Hippocampal formation (tissue), 2 donors: Measurements from ENCODE around the gene WDR76.
A peak's percentile ranks its signal among the peaks of the same experiment; 100 is the strongest.
"Not testable (repeated sequence)": the region's sequence is repeated elsewhere in the genome, so short reads cannot be mapped to it uniquely, and the experiment has no call there.

ENCODE experiments used
- DNase-seq, 2 donors: peaks; one replicate each; lab custom pipeline; 2025; lab: John Stamatoyannopoulos, UW

The WDR76 gene

GRCh38 chr15:43826508-43827341, at the start of gene WDR76:
Gene WDR76 (plus strand): TSS chr15:43827002. CDS start chr15:43827033, 31 bp downstream.
- DNase-seq = peak; percentile 9 to 12

GRCh38 chr15:43777267-43777914, 49.4 kb upstream of the WDR76 start:
- DNase-seq = peak in 1 of 2 donors; percentile 46

GRCh38 chr15:43779016-43779415, 47.8 kb upstream of the WDR76 start:
- no peak for DNase-seq

- DNase-seq = no peak
These were observed 37.4 kb upstream of the WDR76 start for GRCh38 chr15:43789409-43789808.

GRCh38 chr15:43791993-43792760, 34.6 kb upstream of the WDR76 start, which contains the start of gene SERF2:
Gene SERF2 (plus strand): TSS chr15:43792320. CDS start chr15:43792377, 57 bp downstream.
- peak; percentile 99 to 100 for DNase-seq

- no peak for DNase-seq
These were observed 33.9 kb upstream of the WDR76 start for GRCh38 chr15:43792761-43793476.

- no peak for DNase-seq
These were observed 33.2 kb upstream of the WDR76 start for GRCh38 chr15:43793647-43794046.

- no peak for DNase-seq
These were observed 32.3 kb upstream of the WDR76 start for GRCh38 chr15:43794269-43795037.

- DNase-seq = no peak
These were observed 31.6 kb upstream of the WDR76 start for GRCh38 chr15:43795197-43795596.

- DNase-seq = no peak
These were observed 30.8 kb upstream of the WDR76 start for GRCh38 chr15:43795997-43796396.

- DNase-seq = no peak
These were observed 30.2 kb upstream of the WDR76 start for GRCh38 chr15:43796566-43796965.

- no peak for DNase-seq
These were observed 27.4 kb upstream of the WDR76 start for GRCh38 chr15:43799209-43799944.

- no peak for DNase-seq
These were observed 26.9 kb upstream of the WDR76 start, which contains the start of gene SERINC4 for GRCh38 chr15:43799945-43800285. Gene SERINC4 (minus strand): TSS chr15:43800220. CDS start chr15:43799986, 234 bp downstream.

- DNase-seq = peak; percentile 85 to 94
These were observed 26.3 kb upstream of the WDR76 start, which contains the start of gene HYPK for GRCh38 chr15:43800286-43801141. Gene HYPK (plus strand): TSS chr15:43800599. CDS start chr15:43800623, 24 bp downstream.

GRCh38 chr15:43802676-43803075, 24.1 kb upstream of the WDR76 start:
- DNase-seq = not testable (repeated sequence)

- no peak for DNase-seq
These were observed 18.3 kb upstream of the WDR76 start for GRCh38 chr15:43808435-43808950.

- DNase-seq = no peak
These were observed 17.7 kb upstream of the WDR76 start for GRCh38 chr15:43808960-43809678.

GRCh38 chr15:43815064-43815463, 11.7 kb upstream of the WDR76 start:
- DNase-seq = not testable (repeated sequence)
